ENCODE data around the gene TANGO6. TPM values are rescaled to one million over a fixed set of nuclear protein-coding genes. Genes with fewer than 3 reads are reported as not detected.

The TANGO6 gene
- polyA plus RNA-seq, 1 experiment: 14.6 TPM

- Histone ChIP-seq H3K27me3 (ENCODE audit: control insufficient read depth, insufficient read depth, low read length) (no peaks in the 10 kb centered on the region), H3K36me3 (ENCODE audit: control insufficient read depth, insufficient read depth, low read length) (no peaks in the 10 kb centered on the region), H3K4me3 (ENCODE audit: low read depth, low read length) (no peak overlapping the region)
- CTCF ChIA-PET: interaction anchor here (1.0 to 1.4 kb wide), 2 partner anchors 12 to 27 kb away, joined by 3 to 4 read pairs; no protein-coding TSS in a partner anchor
- no peak for DNase-seq (ENCODE audit: low read depth)
- POLR2A ChIA-PET: no interaction called here
- TF ChIP-seq CTCF (IDR thresholded peaks at IDR 0.05; ENCODE audit: insufficient read depth, low read depth, low read length): no peak
Measured at GRCh38 chr16:69100071-69100691, 256.9 kb downstream of the TANGO6 start.

GRCh38 chr16:69105501-69106361, 262.4 kb downstream of the TANGO6 start, which contains the start of gene HAS3:
HAS3 (plus strand) TSS chr16:69105653; CDS start chr16:69109396, 3,743 bp downstream.
- POLR2A ChIA-PET: interaction anchor here (0.6 kb wide), 1 partner anchor 308 kb away, joined by 3 read pairs; no protein-coding TSS in a partner anchor

GRCh38 chr16:69106491-69107315, 263.4 kb downstream of the TANGO6 start:
- DNase-seq (ENCODE audit: low read depth): no peak
- POLR2A ChIA-PET: no interaction called here
- Histone ChIP-seq H3K27me3 (ENCODE audit: control insufficient read depth, insufficient read depth, low read length) (peaks cover 2% of the 10 kb centered on the region; the same call in 1 of the 2 replicates), H3K4me3 (ENCODE audit: low read depth, low read length) (peak overlapping the region; percentile 48), H3K36me3 (ENCODE audit: control insufficient read depth, insufficient read depth, low read length) (peaks cover 1% of the 10 kb centered on the region; the same call in 1 of the 2 replicates)
- CTCF ChIA-PET: interaction anchor here (1.5 to 1.9 kb wide), 2 partner anchors 7 to 18 kb away, joined by 6 read pairs; no protein-coding TSS in a partner anchor
- no peak for TF ChIP-seq CTCF (IDR thresholded peaks at IDR 0.05; ENCODE audit: insufficient read depth, low read depth, low read length)

More at GRCh38 chr16:69105501-69106361, 262.4 kb downstream of the TANGO6 start, which contains the start of gene HAS3:
- no peak for DNase-seq (ENCODE audit: low read depth)
- no peak for TF ChIP-seq CTCF (IDR thresholded peaks at IDR 0.05; ENCODE audit: insufficient read depth, low read depth, low read length)
- no peaks in the 10 kb centered on the region for H3K36me3 ChIP-seq (ENCODE audit: control insufficient read depth, insufficient read depth, low read length)
- CTCF ChIA-PET: interaction anchor here (0.7 to 1.9 kb wide), 5 partner anchors 8 to 258 kb away, joined by 3 to 6 read pairs (median 4); no protein-coding TSS in a partner anchor
- H3K27me3 ChIP-seq (ENCODE audit: control insufficient read depth, insufficient read depth, low read length): peaks cover 2% of the 10 kb centered on the region; the same call in 1 of the 2 replicates
- peak within 1 kb of the TSS; percentile 48 for H3K4me3 ChIP-seq (ENCODE audit: low read depth, low read length)

- ChIA-PET POLR2A (no interaction called here), CTCF (interaction anchor here (1.2 kb wide), 1 partner anchor 207 kb away, joined by 3 read pairs; no protein-coding TSS in a partner anchor)
- Histone ChIP-seq H3K27me3 (ENCODE audit: control insufficient read depth, insufficient read depth, low read length) (peaks cover 2% of the 10 kb centered on the region; the same call in 1 of the 2 replicates), H3K36me3 (ENCODE audit: control insufficient read depth, insufficient read depth, low read length) (peaks cover 6% of the 10 kb centered on the region; the same call in 1 of the 2 replicates), H3K4me3 (ENCODE audit: low read depth, low read length) (no peak overlapping the region)
- TF ChIP-seq CTCF (IDR thresholded peaks at IDR 0.05; ENCODE audit: insufficient read depth, low read depth, low read length): no peak
- no peak for DNase-seq (ENCODE audit: low read depth)
Measured at GRCh38 chr16:69107316-69107962, 264.1 kb downstream of the TANGO6 start.

Measured in BJ (cell line).